IMR-90 (cell line): ENCODE results near the gene CRYM.

Experiments used
- BHLHE40 ChIP-seq: fragments of 150-350 bp; IDR thresholded peaks from 2 replicates; pipeline ENCODE4 v1.6.1; 2016; ENCODE audit warnings: mild to moderate bottlenecking, low read depth, low read length
- CEBPB ChIP-seq: IDR thresholded peaks from 2 replicates; pipeline ENCODE4 v1.6.1; 2012; ENCODE audit warnings: low read depth, low read length, improper control_type of control experiment
- FOS ChIP-seq: fragments of 150-350 bp; IDR thresholded peaks from 2 replicates; pipeline ENCODE4 v1.6.1; 2016; ENCODE audit warnings: low read depth, low read length
- MXI1 ChIP-seq: IDR thresholded peaks from 2 replicates; pipeline ENCODE4 v1.6.1; 2012; ENCODE audit warnings: low read depth, mild to moderate bottlenecking, low read length, moderate library complexity, borderline replicate concordance
- POLR2A ChIP-seq: IDR thresholded peaks from 2 replicates; pipeline ENCODE4 v1.6.1; 2012; ENCODE audit warnings: mild to moderate bottlenecking, low read depth, low read length
- RAD21 ChIP-seq: IDR thresholded peaks from 2 replicates; pipeline ENCODE4 v1.6.1; 2012; ENCODE audit warnings: low read length, improper control_type of control experiment
- RCOR1 ChIP-seq: IDR thresholded peaks from 2 replicates; pipeline ENCODE4 v1.6.1; 2012; ENCODE audit warnings: mild to moderate bottlenecking, low read length, improper control_type of control experiment; ENCODE audit not compliant: insufficient replicate concordance
- RFX5 ChIP-seq: IDR thresholded peaks from 2 replicates; pipeline ENCODE4 v1.8.0; 2012; ENCODE audit warnings: low read depth, mild to moderate bottlenecking, low read length, moderate library complexity
- TF ChIP-seq, protein P1 (sequence below): conservative IDR thresholded peaks from 2 replicates; pipeline ENCODE4 v1.5.1; 2012; ENCODE audit warnings: mild to moderate bottlenecking, low read depth, low read length, improper control_type of control experiment
- TF ChIP-seq, protein P2 (sequence below): fragments of 150-350 bp; IDR thresholded peaks from 2 replicates; pipeline ENCODE4 v1.6.1; 2017; ENCODE audit warnings: mild to moderate bottlenecking, antibody characterized with exemption, low read length, low read depth

GRCh38 chr16:21250072-21250923 lies 27.8 kb downstream of the CRYM start:
- TF ChIP-seq, protein P1, sequence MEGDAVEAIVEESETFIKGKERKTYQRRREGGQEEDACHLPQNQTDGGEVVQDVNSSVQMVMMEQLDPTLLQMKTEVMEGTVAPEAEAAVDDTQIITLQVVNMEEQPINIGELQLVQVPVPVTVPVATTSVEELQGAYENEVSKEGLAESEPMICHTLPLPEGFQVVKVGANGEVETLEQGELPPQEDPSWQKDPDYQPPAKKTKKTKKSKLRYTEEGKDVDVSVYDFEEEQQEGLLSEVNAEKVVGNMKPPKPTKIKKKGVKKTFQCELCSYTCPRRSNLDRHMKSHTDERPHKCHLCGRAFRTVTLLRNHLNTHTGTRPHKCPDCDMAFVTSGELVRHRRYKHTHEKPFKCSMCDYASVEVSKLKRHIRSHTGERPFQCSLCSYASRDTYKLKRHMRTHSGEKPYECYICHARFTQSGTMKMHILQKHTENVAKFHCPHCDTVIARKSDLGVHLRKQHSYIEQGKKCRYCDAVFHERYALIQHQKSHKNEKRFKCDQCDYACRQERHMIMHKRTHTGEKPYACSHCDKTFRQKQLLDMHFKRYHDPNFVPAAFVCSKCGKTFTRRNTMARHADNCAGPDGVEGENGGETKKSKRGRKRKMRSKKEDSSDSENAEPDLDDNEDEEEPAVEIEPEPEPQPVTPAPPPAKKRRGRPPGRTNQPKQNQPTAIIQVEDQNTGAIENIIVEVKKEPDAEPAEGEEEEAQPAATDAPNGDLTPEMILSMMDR, result no peak
- TF ChIP-seq RFX5, result no peak
- TF ChIP-seq, protein P2, sequence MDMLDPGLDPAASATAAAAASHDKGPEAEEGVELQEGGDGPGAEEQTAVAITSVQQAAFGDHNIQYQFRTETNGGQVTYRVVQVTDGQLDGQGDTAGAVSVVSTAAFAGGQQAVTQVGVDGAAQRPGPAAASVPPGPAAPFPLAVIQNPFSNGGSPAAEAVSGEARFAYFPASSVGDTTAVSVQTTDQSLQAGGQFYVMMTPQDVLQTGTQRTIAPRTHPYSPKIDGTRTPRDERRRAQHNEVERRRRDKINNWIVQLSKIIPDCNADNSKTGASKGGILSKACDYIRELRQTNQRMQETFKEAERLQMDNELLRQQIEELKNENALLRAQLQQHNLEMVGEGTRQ, result no peak
- TF ChIP-seq RAD21, result no peak
- TF ChIP-seq BHLHE40, result no peak
- no peak for TF ChIP-seq POLR2A
- no peak for TF ChIP-seq FOS
- TF ChIP-seq MXI1, result no peak
- TF ChIP-seq RCOR1, result no peak
- TF ChIP-seq CEBPB, result no peak
